Keratinocyte (primary cell): Measurements from ENCODE around the gene OR56A5. TPM values are rescaled to one million over a fixed set of nuclear protein-coding genes. Genes with fewer than 3 reads are reported as not detected.
"Not testable (repeated sequence)": the region's sequence is repeated elsewhere in the genome, so short reads cannot be mapped to it uniquely, and the experiment has no call there.

Source experiments
- DNase-seq: peaks from one replicate; pipeline ENCODE4 v3.0.0-alpha.2; 2011; ENCODE audit warnings: low read depth, missing footprints, low spot score
- FAIRE-seq: peaks from 2 replicates; lab custom pipeline; 2011; peaks lifted over from hg19 to GRCh38; lab: Jason Lieb, UNC
- H2AFZ ChIP-seq: 2 replicates; pipeline ENCODE4 v1.6.0; 2012; ENCODE audit warnings: low read length, control low read depth, inconsistent platforms; ENCODE audit not compliant: control insufficient read depth
- H3K27ac ChIP-seq: 2 replicates; pipeline ENCODE4 v1.5.1; 2011; ENCODE audit warnings: low read length; ENCODE audit not compliant: control insufficient read depth, insufficient read depth
- H3K27me3 ChIP-seq: 3 replicates; pipeline ENCODE4 v1.6.0; 2011; ENCODE audit warnings: low read length; ENCODE audit not compliant: control insufficient read depth, insufficient read depth; ENCODE audit errors: extremely low read depth
- H3K36me3 ChIP-seq, 2 experiments: 2 replicates in 1 of 2; 3 replicates in 1 of 2; pipeline ENCODE4 v1.5.1; 2011; ENCODE audit warnings: low read length in 2 of 2, mild to moderate bottlenecking in 1 of 2; ENCODE audit not compliant: control insufficient read depth in 2 of 2, insufficient read depth in 2 of 2; ENCODE audit errors: extremely low read depth in 1 of 2
- H3K4me1 ChIP-seq: 3 replicates; pipeline ENCODE4 v1.5.1; 2011; ENCODE audit warnings: low read length; ENCODE audit not compliant: control insufficient read depth, insufficient read depth; ENCODE audit errors: extremely low read depth
- H3K4me2 ChIP-seq: 3 replicates; pipeline ENCODE4 v1.6.0; 2011; ENCODE audit warnings: low read depth, low read length; ENCODE audit not compliant: control insufficient read depth, insufficient read depth; ENCODE audit errors: extremely low read depth
- H3K4me3 ChIP-seq, 3 experiments: fragments of 200-600 bp in 1 of 3; sonication (generic) in 1 of 3; 2 replicates in 2 of 3; 3 replicates in 1 of 3; pipeline ENCODE4 v1.5.1; 2011 to 2016; ENCODE audit warnings: low read length in 3 of 3, mild to moderate bottlenecking in 3 of 3, control low read depth in 2 of 3, inconsistent platforms in 1 of 3, low read depth in 1 of 3, mixed read lengths in 1 of 3, mixed run types in 1 of 3, moderate library complexity in 1 of 3; ENCODE audit not compliant: control insufficient read depth in 2 of 3, insufficient read depth in 2 of 3; ENCODE audit errors: extremely low read depth in 1 of 3
- H3K79me2 ChIP-seq: 2 replicates; pipeline ENCODE4 v1.6.0; 2012; ENCODE audit warnings: low read length; ENCODE audit not compliant: control insufficient read depth, insufficient read depth
- H3K9ac ChIP-seq: 3 replicates; pipeline ENCODE4 v1.6.0; 2011; ENCODE audit warnings: low read length; ENCODE audit not compliant: control insufficient read depth, insufficient read depth; ENCODE audit errors: extremely low read depth
- H3K9me1 ChIP-seq: 3 replicates; pipeline ENCODE4 v1.6.0; 2011; ENCODE audit warnings: low read length; ENCODE audit not compliant: control insufficient read depth, insufficient read depth; ENCODE audit errors: extremely low read depth
- H3K9me3 ChIP-seq: 2 replicates; pipeline ENCODE4 v1.5.1; 2012; ENCODE audit warnings: low read depth, low read length; ENCODE audit not compliant: control insufficient read depth
- H4K20me1 ChIP-seq: 3 replicates; pipeline ENCODE4 v1.6.0; 2011; ENCODE audit warnings: low read length; ENCODE audit not compliant: control insufficient read depth, insufficient read depth; ENCODE audit errors: extremely low read depth
- CTCF ChIP-seq, 3 experiments: IDR thresholded peaks in 1 of 3; conservative IDR thresholded peaks in 1 of 3; optimal IDR thresholded peaks in 1 of 3; 2 replicates in 2 of 3; 3 replicates in 1 of 3; pipeline versions ENCODE3 to v1.5.1; 2011; ENCODE audit warnings: low read length in 3 of 3, mild to moderate bottlenecking in 3 of 3, moderate library complexity in 2 of 3, control low read depth in 1 of 3, inconsistent platforms in 1 of 3; ENCODE audit not compliant: insufficient read depth in 2 of 3; ENCODE audit errors: extremely low read depth in 1 of 3
- EZH2 ChIP-seq: IDR thresholded peaks from one replicate; pipeline ENCODE4 v1.6.1; 2012; ENCODE audit warnings: inconsistent platforms, mild to moderate bottlenecking, low read length, moderate library complexity
- dilution Hi-C: fragments of 300-500 bp; cut with MboI; formaldehyde crosslinking; loops from one replicate; pipeline ENCODE4 v1.7.0; 2020; ENCODE audit warnings: low sequenced_read_pairs; ENCODE audit not compliant: extremely low pct_ligation_motif_present
- polyA plus RNA-seq, 5 experiments: library from polyadenylated mRNA; depleted of rRNA in 3 of 5; stranded (reverse) in 3 of 5; stranded (forward) in 1 of 5; unstranded in 1 of 5; fragments of >200 nt; gene quantifications; 1 replicate in 1 of 5; 2 replicates in 3 of 5; 3 replicates in 1 of 5; pipeline versions ENCODE4 v1.2.1 to v1.2.3, GENCODE V29; 2011 to 2012; ENCODE audit warnings: missing spikeins in 2 of 5, low read depth in 1 of 5, low replicate concordance in 1 of 5

Gene OR56A5
- polyA plus RNA-seq, 1 donor (not counting 4 experiments of a cell fraction or from before 2014, with no cell fraction given) = not detected

DNA sequence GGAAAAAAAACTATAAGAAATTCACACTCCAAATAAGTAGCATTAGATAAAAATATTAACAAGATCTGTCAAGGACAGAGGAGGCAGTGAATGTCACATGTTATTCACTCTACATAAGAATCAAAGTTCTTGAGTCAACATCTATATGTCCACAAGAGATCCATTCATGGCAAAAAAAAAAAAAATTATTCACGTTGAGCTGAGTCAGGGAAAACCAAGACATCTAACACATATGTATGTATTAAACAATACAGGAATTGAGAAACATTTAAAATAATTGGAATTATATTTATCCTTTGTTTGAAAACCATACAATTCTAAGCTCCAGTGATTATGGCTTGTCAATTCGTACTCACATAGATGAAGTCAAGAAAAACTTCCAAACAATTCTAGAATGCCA is 1.3 kb downstream of the OR56A5 start:
- Histone ChIP-seq H3K9me3 (no peaks in the 10 kb centered on the region), H4K20me1 (no peaks in the 10 kb centered on the region), H3K27me3 (no peaks in the 10 kb centered on the region), H3K4me1 (no peaks in the 10 kb centered on the region), H3K4me3 (no peak overlapping the region), H3K36me3 (no peaks in the 10 kb centered on the region), H3K79me2 (no peaks in the 10 kb centered on the region), H3K9me1 (no peaks in the 10 kb centered on the region), H2AFZ (no peak overlapping the region), H3K9ac (no peak overlapping the region), H3K27ac (no peak overlapping the region), H3K4me2 (no peak overlapping the region)
- DNase-seq (no peak), FAIRE-seq (no peak)
- no peak for TF ChIP-seq CTCF (optimal IDR thresholded peaks at IDR 0.05 in 1 of 3, IDR thresholded peaks at IDR 0.05 in 1 of 3, conservative IDR thresholded peaks at IDR 0.05 in 1 of 3; ENCODE audit: extremely low read depth in 1 of 3, insufficient read depth in 2 of 3, low read length in 3 of 3)
- TF ChIP-seq EZH2 = no peak
- dilution Hi-C loops = no loop called here

- H3K36me3 ChIP-seq, H3K9ac ChIP-seq, H3K4me2 ChIP-seq, H4K20me1 ChIP-seq, H3K27ac ChIP-seq, H3K9me1 ChIP-seq, DNase-seq, H3K27me3 ChIP-seq, H3K4me3 ChIP-seq, H3K79me2 ChIP-seq, FAIRE-seq, H3K4me1 ChIP-seq, H2AFZ ChIP-seq, H3K9me3 ChIP-seq, dilution Hi-C loops: not testable (repeated sequence)
Measured at GRCh38 chr11:5960704-5961320, 7.5 kb downstream of the OR56A5 start.

- TF ChIP-seq EZH2 (no peak), CTCF (optimal IDR thresholded peaks at IDR 0.05 in 1 of 3, IDR thresholded peaks at IDR 0.05 in 1 of 3, conservative IDR thresholded peaks at IDR 0.05 in 1 of 3; ENCODE audit: extremely low read depth in 1 of 3, insufficient read depth in 2 of 3, low read length in 3 of 3) (no peak)
- Histone ChIP-seq H3K27ac (no peak overlapping the region), H3K9me3 (no peaks in the 10 kb centered on the region), H3K36me3 (no peaks in the 10 kb centered on the region), H3K9ac (no peak overlapping the region), H2AFZ (no peak overlapping the region), H3K4me1 (no peaks in the 10 kb centered on the region), H3K79me2 (no peaks in the 10 kb centered on the region), H3K9me1 (no peaks in the 10 kb centered on the region), H4K20me1 (no peaks in the 10 kb centered on the region), H3K4me2 (no peak overlapping the region), H3K27me3 (no peaks in the 10 kb centered on the region), H3K4me3 (no peak overlapping the region)
- no peak for FAIRE-seq
- no peak for DNase-seq
- dilution Hi-C loops = no loop called here
Measured at GRCh38 chr11:5955586-5955985, 12.7 kb downstream of the OR56A5 start.
